Liver (tissue), 3 donors: ENCODE data around the gene GEMIN8.

Experiments used
- EGR1 ChIP-seq, 2 donors: IDR thresholded peaks; 2 replicates each; pipeline ENCODE4 v1.6.1; 2016 to 2018; ENCODE audit warnings: antibody characterized with exemption in 2 of 2, low read depth in 2 of 2
- FOXA1 ChIP-seq: IDR thresholded peaks from 2 replicates; pipeline ENCODE4 v1.6.1; 2016; ENCODE audit warnings: antibody characterized with exemption
- GABPA ChIP-seq, 2 donors: IDR thresholded peaks in 1 of 2; conservative IDR thresholded peaks in 1 of 2; 2 replicates each; pipeline ENCODE4 v1.6.1; 2016; ENCODE audit warnings: antibody characterized with exemption in 2 of 2, mild to moderate bottlenecking in 1 of 2, moderate library complexity in 1 of 2
- JUND ChIP-seq, 2 donors: IDR thresholded peaks; 2 replicates each; pipeline ENCODE4 v1.6.1; 2016; ENCODE audit warnings: antibody characterized with exemption in 2 of 2
- RAD21 ChIP-seq, 2 donors: IDR thresholded peaks; 2 replicates each; pipeline ENCODE4 v1.6.1; 2016; ENCODE audit warnings: antibody characterized with exemption in 2 of 2, mild to moderate bottlenecking in 2 of 2
- REST ChIP-seq: IDR thresholded peaks from 2 replicates; pipeline ENCODE4 v1.6.1; 2016; ENCODE audit warnings: antibody characterized with exemption, mild to moderate bottlenecking
- RXRA ChIP-seq, 2 donors: IDR thresholded peaks; 2 replicates each; pipeline ENCODE4 v1.6.1; 2017 to 2018; ENCODE audit warnings: antibody characterized with exemption in 2 of 2, mild to moderate bottlenecking in 1 of 2
- SP1 ChIP-seq: IDR thresholded peaks from 2 replicates; pipeline ENCODE4 v1.6.1; 2018; ENCODE audit warnings: antibody characterized with exemption, mild to moderate bottlenecking
- TAF1 ChIP-seq: conservative IDR thresholded peaks from 2 replicates; pipeline ENCODE4 v1.6.1; 2016; ENCODE audit warnings: antibody characterized with exemption, mild to moderate bottlenecking
- YY1 ChIP-seq: IDR thresholded peaks from 2 replicates; pipeline ENCODE4 v1.6.1; 2016; ENCODE audit warnings: antibody characterized with exemption, mild to moderate bottlenecking
- ZBTB33 ChIP-seq: IDR thresholded peaks from 2 replicates; pipeline ENCODE4 v1.6.1; 2016; ENCODE audit warnings: antibody characterized with exemption
- TF ChIP-seq, protein P1 (sequence below): fragments of 150-350 bp; IDR thresholded peaks from 2 replicates; pipeline ENCODE4 v1.5.1; 2017; ENCODE audit warnings: improper control_type of control experiment, low read depth, low read length; ENCODE audit not compliant: missing input control
- TF ChIP-seq, protein P2 (sequence below): IDR thresholded peaks from 2 replicates; pipeline ENCODE4 v1.6.1; 2016; ENCODE audit warnings: antibody characterized with exemption
- TF ChIP-seq, protein P3 (sequence below): IDR thresholded peaks from 2 replicates; pipeline ENCODE4 v1.6.1; 2016; ENCODE audit warnings: antibody characterized with exemption
- donor health status: healthy.
- donor health status: healthy.

DNA sequence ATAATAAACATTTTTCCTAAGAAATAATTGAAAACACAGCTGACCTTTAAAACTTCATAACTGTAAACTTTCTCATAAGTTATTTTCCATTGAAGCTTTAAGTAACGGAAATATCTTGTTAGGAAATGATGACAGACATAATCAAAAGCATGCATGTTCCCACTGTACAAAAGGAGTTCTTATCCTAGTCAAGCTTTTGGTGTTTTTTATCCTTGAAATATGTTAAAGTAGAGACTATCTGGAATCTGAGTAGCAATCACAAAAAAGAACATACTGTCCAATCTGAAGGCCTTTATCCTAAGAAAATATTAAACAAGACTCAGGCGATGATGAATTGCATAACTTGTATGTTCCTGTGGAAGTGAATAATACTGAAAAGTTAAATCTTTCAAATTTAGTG, 14.4 kb downstream of the GEMIN8 start:
- TF ChIP-seq SP1 (no peak), REST (no peak), GABPA (IDR thresholded peaks at IDR 0.05 in 1 of 2, conservative IDR thresholded peaks at IDR 0.05 in 1 of 2) (no peak), TAF1 (no peak), RAD21 (IDR thresholded peaks at IDR 0.05) (no peak), RXRA (IDR thresholded peaks at IDR 0.05) (no peak), JUND (IDR thresholded peaks at IDR 0.05) (no peak), ZBTB33 (no peak), EGR1 (IDR thresholded peaks at IDR 0.05; ENCODE audit: low read depth in 2 of 2) (no peak), YY1 (no peak), FOXA1 (no peak)
- TF ChIP-seq, protein P1, sequence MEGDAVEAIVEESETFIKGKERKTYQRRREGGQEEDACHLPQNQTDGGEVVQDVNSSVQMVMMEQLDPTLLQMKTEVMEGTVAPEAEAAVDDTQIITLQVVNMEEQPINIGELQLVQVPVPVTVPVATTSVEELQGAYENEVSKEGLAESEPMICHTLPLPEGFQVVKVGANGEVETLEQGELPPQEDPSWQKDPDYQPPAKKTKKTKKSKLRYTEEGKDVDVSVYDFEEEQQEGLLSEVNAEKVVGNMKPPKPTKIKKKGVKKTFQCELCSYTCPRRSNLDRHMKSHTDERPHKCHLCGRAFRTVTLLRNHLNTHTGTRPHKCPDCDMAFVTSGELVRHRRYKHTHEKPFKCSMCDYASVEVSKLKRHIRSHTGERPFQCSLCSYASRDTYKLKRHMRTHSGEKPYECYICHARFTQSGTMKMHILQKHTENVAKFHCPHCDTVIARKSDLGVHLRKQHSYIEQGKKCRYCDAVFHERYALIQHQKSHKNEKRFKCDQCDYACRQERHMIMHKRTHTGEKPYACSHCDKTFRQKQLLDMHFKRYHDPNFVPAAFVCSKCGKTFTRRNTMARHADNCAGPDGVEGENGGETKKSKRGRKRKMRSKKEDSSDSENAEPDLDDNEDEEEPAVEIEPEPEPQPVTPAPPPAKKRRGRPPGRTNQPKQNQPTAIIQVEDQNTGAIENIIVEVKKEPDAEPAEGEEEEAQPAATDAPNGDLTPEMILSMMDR, result no peak
- TF ChIP-seq, protein P2, sequence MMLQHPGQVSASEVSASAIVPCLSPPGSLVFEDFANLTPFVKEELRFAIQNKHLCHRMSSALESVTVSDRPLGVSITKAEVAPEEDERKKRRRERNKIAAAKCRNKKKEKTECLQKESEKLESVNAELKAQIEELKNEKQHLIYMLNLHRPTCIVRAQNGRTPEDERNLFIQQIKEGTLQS, result no peak
- TF ChIP-seq, protein P3, sequence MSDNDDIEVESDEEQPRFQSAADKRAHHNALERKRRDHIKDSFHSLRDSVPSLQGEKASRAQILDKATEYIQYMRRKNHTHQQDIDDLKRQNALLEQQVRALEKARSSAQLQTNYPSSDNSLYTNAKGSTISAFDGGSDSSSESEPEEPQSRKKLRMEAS, result no peak
